SU-DHL-6 (cell line): ENCODE results near the gene RIPOR2.
A peak's percentile ranks its signal among the peaks of the same experiment; 100 is the strongest.

Source experiments
- H2AFZ ChIP-seq: fragments of 200-600 bp; sonication (generic); 2 replicates; pipeline ENCODE4 v1.6.1; 2014; ENCODE audit warnings: low read depth, mild to moderate bottlenecking, moderate library complexity, mixed read lengths, antibody characterized with exemption, low read length; ENCODE audit not compliant: severe bottlenecking
- H3F3A ChIP-seq: fragments of 200-600 bp; shearing (Covaris generic); 2 replicates; pipeline ENCODE4 v1.6.0; 2016; ENCODE audit warnings: antibody characterized with exemption, mild to moderate bottlenecking; ENCODE audit not compliant: insufficient read depth
- H3K27ac ChIP-seq: fragments of 200-600 bp; sonication (generic); 2 replicates; pipeline ENCODE4 v1.5.1; 2016; ENCODE audit warnings: low read depth, mild to moderate bottlenecking, low read length, moderate library complexity, mixed read lengths
- H3K27me3 ChIP-seq: fragments of 200-600 bp; sonication (generic), shearing (Covaris generic); 2 replicates; pipeline ENCODE4 v1.6.0; 2014; ENCODE audit warnings: mild to moderate bottlenecking, low read length
- H3K36me3 ChIP-seq: fragments of 200-600 bp; sonication (generic); 2 replicates; pipeline ENCODE4 v1.6.1; 2014; ENCODE audit warnings: mild to moderate bottlenecking, low read length, mixed read lengths
- H3K4me2 ChIP-seq: fragments of 300-600, 200-600 bp; shearing (Covaris generic), sonication (generic); 2 replicates; pipeline ENCODE4 v1.6.0; 2014; ENCODE audit warnings: low read length, low read depth, mild to moderate bottlenecking; ENCODE audit not compliant: poor library complexity, severe bottlenecking
- H3K4me3 ChIP-seq: fragments of 200-600 bp; sonication (generic); 2 replicates; pipeline ENCODE4 v1.5.1; 2014; ENCODE audit warnings: antibody characterized with exemption, low read length, mild to moderate bottlenecking, mixed read lengths; ENCODE audit not compliant: insufficient read depth, poor library complexity, severe bottlenecking
- H3K79me2 ChIP-seq: fragments of 200-600 bp; sonication (generic); 2 replicates; pipeline ENCODE4 v1.6.1; 2014; ENCODE audit warnings: mild to moderate bottlenecking, low read length, moderate library complexity; ENCODE audit not compliant: insufficient read depth
- H3K9ac ChIP-seq: fragments of 200-600 bp; sonication (generic); 2 replicates; pipeline ENCODE4 v1.7.0; 2014; ENCODE audit warnings: mild to moderate bottlenecking, low read length
- H3K9me2 ChIP-seq: fragments of 200-600 bp; sonication (generic); replicated peaks from 2 replicates; pipeline ENCODE4 v1.6.1; 2014; ENCODE audit warnings: low read length; ENCODE audit not compliant: insufficient read depth
- H3K9me3 ChIP-seq: fragments of 200-600 bp; sonication (generic); 2 replicates; pipeline ENCODE4 v1.6.1; 2014; ENCODE audit warnings: low read length, mixed read lengths; ENCODE audit not compliant: insufficient read depth
- H4K20me1 ChIP-seq: fragments of 200-600 bp; sonication (generic); 2 replicates; pipeline ENCODE4 v1.6.1; 2014; ENCODE audit warnings: low read depth, mild to moderate bottlenecking, antibody characterized with exemption, low read length, moderate library complexity, mixed read lengths
- EZH2phosphoT487 ChIP-seq: fragments of 200-600 bp; sonication (generic), shearing (Covaris generic); conservative IDR thresholded peaks from 2 replicates; pipeline ENCODE4 v1.6.1; 2018; ENCODE audit warnings: mild to moderate bottlenecking, antibody characterized with exemption, low read length, moderate library complexity, mixed read lengths
- TF ChIP-seq, protein P1 (sequence below): fragments of 200-600 bp; sonication (generic); IDR thresholded peaks from one replicate; pipeline ENCODE4 v1.5.1; 2017; ENCODE audit warnings: antibody characterized with exemption, mild to moderate bottlenecking, low read length, moderate library complexity; ENCODE audit not compliant: insufficient read depth, poor library complexity, severe bottlenecking

The RIPOR2 gene

DNA sequence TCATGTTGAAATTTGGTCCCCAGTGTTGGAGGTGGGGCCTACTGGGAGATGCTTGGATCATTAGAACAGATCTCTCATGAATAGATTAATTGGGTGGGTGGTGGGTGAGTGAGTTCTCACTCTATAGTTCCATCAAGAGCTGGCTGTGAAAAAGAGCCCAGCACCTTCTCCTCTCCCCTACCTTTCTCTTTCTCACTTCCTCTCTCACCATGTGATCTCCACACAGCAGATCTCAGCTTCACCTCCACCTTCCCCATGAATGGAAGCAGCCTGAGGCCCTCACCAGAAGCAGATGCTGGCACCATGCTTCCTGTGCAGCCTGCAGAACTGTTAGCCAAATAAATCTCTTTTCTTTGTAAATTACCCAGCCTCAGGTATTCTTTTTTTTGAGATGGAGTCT is 173.9 kb downstream of the RIPOR2 start:
- Histone ChIP-seq H3K9ac (no peak overlapping the region), H3K36me3 (no peaks in the 10 kb centered on the region), H3K27ac (no peak overlapping the region), H3K79me2 (no peaks in the 10 kb centered on the region), H3K9me2 (no peaks in the 10 kb centered on the region), H3F3A (no peaks in the 10 kb centered on the region), H3K4me3 (no peak overlapping the region), H3K9me3 (no peaks in the 10 kb centered on the region), H3K4me2 (no peak overlapping the region), H3K27me3 (no peaks in the 10 kb centered on the region), H4K20me1 (no peaks in the 10 kb centered on the region), H2AFZ (peak overlapping the region; percentile 67)
- TF ChIP-seq, protein P1, sequence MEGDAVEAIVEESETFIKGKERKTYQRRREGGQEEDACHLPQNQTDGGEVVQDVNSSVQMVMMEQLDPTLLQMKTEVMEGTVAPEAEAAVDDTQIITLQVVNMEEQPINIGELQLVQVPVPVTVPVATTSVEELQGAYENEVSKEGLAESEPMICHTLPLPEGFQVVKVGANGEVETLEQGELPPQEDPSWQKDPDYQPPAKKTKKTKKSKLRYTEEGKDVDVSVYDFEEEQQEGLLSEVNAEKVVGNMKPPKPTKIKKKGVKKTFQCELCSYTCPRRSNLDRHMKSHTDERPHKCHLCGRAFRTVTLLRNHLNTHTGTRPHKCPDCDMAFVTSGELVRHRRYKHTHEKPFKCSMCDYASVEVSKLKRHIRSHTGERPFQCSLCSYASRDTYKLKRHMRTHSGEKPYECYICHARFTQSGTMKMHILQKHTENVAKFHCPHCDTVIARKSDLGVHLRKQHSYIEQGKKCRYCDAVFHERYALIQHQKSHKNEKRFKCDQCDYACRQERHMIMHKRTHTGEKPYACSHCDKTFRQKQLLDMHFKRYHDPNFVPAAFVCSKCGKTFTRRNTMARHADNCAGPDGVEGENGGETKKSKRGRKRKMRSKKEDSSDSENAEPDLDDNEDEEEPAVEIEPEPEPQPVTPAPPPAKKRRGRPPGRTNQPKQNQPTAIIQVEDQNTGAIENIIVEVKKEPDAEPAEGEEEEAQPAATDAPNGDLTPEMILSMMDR, result no peak
- TF ChIP-seq EZH2phosphoT487, result no peak

DNA sequence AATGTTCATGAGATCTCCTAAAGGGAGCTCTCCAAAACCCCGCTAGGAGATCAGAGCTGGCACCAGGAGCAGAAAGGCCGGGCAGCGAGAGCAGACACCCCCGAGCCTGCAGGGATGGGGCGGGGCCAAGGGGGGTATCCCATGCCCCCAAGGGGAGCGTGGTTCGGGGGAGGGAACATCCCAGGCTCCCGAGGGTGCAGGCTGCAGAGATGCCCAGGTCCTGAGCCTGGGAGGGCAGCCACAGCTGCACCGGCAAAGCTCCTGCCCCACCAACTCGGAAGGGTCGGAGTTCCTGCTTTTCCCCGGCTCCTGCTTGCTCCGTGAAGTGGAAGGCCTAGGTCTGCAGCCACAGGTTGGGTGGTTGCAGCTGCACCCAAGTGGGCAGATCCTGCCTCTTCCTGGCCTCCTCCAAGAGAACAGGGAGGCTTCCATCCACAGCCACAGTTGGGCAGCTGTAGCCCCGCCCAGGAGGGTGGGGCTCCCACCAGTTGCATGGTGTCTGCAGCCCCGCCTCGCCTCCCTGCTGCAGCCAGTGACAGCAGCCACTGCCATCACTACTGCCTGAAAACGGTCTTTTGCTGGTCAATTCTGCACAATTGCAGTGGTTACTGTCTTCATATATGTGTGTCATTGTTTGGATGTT is 174.4 kb downstream of the RIPOR2 start:
- Histone ChIP-seq H3K4me3 (no peak overlapping the region), H3K36me3 (no peaks in the 10 kb centered on the region), H3K27me3 (no peaks in the 10 kb centered on the region), H3K9ac (no peak overlapping the region), H3K4me2 (no peak overlapping the region), H3K9me3 (no peaks in the 10 kb centered on the region), H3K27ac (no peak overlapping the region), H3K9me2 (no peaks in the 10 kb centered on the region), H3F3A (no peaks in the 10 kb centered on the region), H4K20me1 (no peaks in the 10 kb centered on the region), H2AFZ (peak overlapping the region; percentile 67), H3K79me2 (no peaks in the 10 kb centered on the region)
- no peak for TF ChIP-seq EZH2phosphoT487
- TF ChIP-seq, protein P1, result no peak

DNA sequence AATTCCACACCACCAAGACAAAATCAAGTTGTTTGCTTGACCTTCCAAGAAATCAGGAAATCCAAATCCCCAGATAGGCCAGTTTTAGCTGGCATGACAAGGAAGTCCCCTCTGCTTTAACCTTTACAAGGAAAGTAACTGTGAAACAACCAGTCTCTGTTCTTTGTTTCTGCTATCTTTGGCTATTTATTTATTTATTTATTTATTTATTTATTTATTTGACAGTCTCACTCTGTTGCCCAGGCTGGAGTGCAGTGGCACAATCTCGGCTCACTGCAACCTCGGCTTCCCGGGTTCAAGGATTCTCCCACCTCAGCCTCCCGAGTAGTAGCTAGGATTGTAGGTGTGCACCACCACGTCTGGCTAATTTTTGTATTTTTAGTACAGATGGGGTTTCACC is 175.6 kb downstream of the RIPOR2 start:
- Histone ChIP-seq H3K4me2 (no peak overlapping the region), H3K27ac (no peak overlapping the region), H3K27me3 (no peaks in the 10 kb centered on the region), H3K9ac (no peak overlapping the region), H3K79me2 (no peaks in the 10 kb centered on the region), H3F3A (no peaks in the 10 kb centered on the region), H4K20me1 (no peaks in the 10 kb centered on the region), H3K4me3 (no peak overlapping the region), H2AFZ (no peak overlapping the region), H3K9me3 (peaks cover 3% of the 10 kb centered on the region; the same call in 1 of the 2 replicates), H3K9me2 (no peaks in the 10 kb centered on the region), H3K36me3 (no peaks in the 10 kb centered on the region)
- TF ChIP-seq, protein P1, result no peak
- TF ChIP-seq EZH2phosphoT487, result no peak
